IMR-90 (cell line): ENCODE data around the gene BCAT1. TPM values are rescaled to one million over a fixed set of nuclear protein-coding genes. Genes with fewer than 3 reads are reported as not detected.
"Not testable (repeated sequence)": the region's sequence is repeated elsewhere in the genome, so short reads cannot be mapped to it uniquely, and the experiment has no call there.

Experiments used
- ATAC-seq: fragments of 200-7000 bp; cut with Tn5 transposase; 2 replicates; pipeline ENCODE4 v1.9.1; 2020; ENCODE audit warnings: low read depth, mild to moderate bottlenecking, moderate library complexity
- BruUV-seq: library from RNA; stranded (reverse); fragments of 400-500 nt; replicated peaks from 2 replicates; lab custom pipeline; 2021; lab: Mats Ljungman, UMichigan
- CTCF ChIA-PET: fragments of 300-600 bp; formaldehyde crosslinking; extraction: SDS; loops from one replicate; lab custom pipeline; 2021; ENCODE audit warnings: antibody characterized with exemption; lab: Yijun Ruan, JAX
- POLR2A ChIA-PET: fragments of 300-600 bp; sonication (Branson Sonifier 250); formaldehyde crosslinking; loops from one replicate; lab custom pipeline; 2022; ENCODE audit warnings: antibody characterized with exemption; ENCODE audit not compliant: unreplicated experiment; lab: Charles Lee
- DNase-seq: peaks from one replicate; pipeline ENCODE4 v3.0.0; 2013
- H2AFZ ChIP-seq: replicated peaks from 2 replicates; pipeline ENCODE3; 2013; ENCODE audit warnings: low read length, mild to moderate bottlenecking; ENCODE audit not compliant: poor library complexity
- H2AK5ac ChIP-seq: 2 replicates; pipeline ENCODE4 v1.6.1; 2013; ENCODE audit warnings: low read depth, low read length, inconsistent platforms
- H2AK9ac ChIP-seq: replicated peaks from 2 replicates; pipeline ENCODE3; 2013; ENCODE audit warnings: mild to moderate bottlenecking, low read depth, low read length, moderate library complexity; ENCODE audit not compliant: poor library complexity
- H2BK120ac ChIP-seq: 2 replicates; pipeline ENCODE4 v1.6.1; 2013; ENCODE audit warnings: low read depth, low read length, inconsistent platforms
- H2BK15ac ChIP-seq: 3 replicates; pipeline ENCODE4 v1.6.1; 2013; ENCODE audit warnings: low read depth, low read length, inconsistent platforms
- H2BK20ac ChIP-seq: 2 replicates; pipeline ENCODE4 v1.6.1; 2013; ENCODE audit warnings: low read depth, mild to moderate bottlenecking, inconsistent platforms, low read length, moderate library complexity
- H2BK5ac ChIP-seq: 2 replicates; pipeline ENCODE4 v1.6.1; 2013; ENCODE audit warnings: mild to moderate bottlenecking, low read depth, low read length, inconsistent platforms; ENCODE audit not compliant: poor library complexity, severe bottlenecking
- H3K14ac ChIP-seq: replicated peaks from 2 replicates; pipeline ENCODE4 v1.6.1; 2013; ENCODE audit warnings: low read depth, low read length, inconsistent platforms
- H3K18ac ChIP-seq: 2 replicates; pipeline ENCODE4 v1.6.1; 2013; ENCODE audit warnings: low read depth, low read length, control low read depth
- H3K23ac ChIP-seq: 2 replicates; pipeline ENCODE4 v1.6.1; 2013; ENCODE audit warnings: low read depth, low read length, inconsistent platforms
- H3K27ac ChIP-seq: 2 replicates; pipeline ENCODE4 v1.5.1; 2013; ENCODE audit warnings: mild to moderate bottlenecking, control low read depth, low read length; ENCODE audit not compliant: insufficient read depth
- H3K27me3 ChIP-seq: 2 replicates; pipeline ENCODE4 v1.6.1; 2013; ENCODE audit warnings: low read length; ENCODE audit not compliant: control insufficient read depth, insufficient read depth
- H3K36me3 ChIP-seq: 2 replicates; pipeline ENCODE4 v1.6.1; 2013; ENCODE audit warnings: low read length, mixed read lengths; ENCODE audit not compliant: control insufficient read depth, insufficient read depth
- H3K4ac ChIP-seq: 2 replicates; pipeline ENCODE4 v1.6.1; 2013; ENCODE audit warnings: low read depth, low read length, inconsistent platforms
- H3K4me1 ChIP-seq: 2 replicates; pipeline ENCODE4 v1.6.1; 2013; ENCODE audit warnings: low read length, mixed read lengths; ENCODE audit not compliant: control insufficient read depth, insufficient read depth
- H3K4me2 ChIP-seq: 2 replicates; pipeline ENCODE4 v1.6.1; 2013; ENCODE audit warnings: low read depth, mild to moderate bottlenecking, control low read depth, low read length, moderate library complexity
- H3K4me3 ChIP-seq: 2 replicates; pipeline ENCODE4 v1.5.1; 2013; ENCODE audit warnings: low read depth, mild to moderate bottlenecking, control low read depth, low read length, moderate library complexity; ENCODE audit not compliant: insufficient read depth
- H3K56ac ChIP-seq: 2 replicates; pipeline ENCODE4 v1.6.1; 2013; ENCODE audit warnings: low read length, inconsistent platforms; ENCODE audit not compliant: insufficient read depth; ENCODE audit errors: extremely low read depth
- H3K79me1 ChIP-seq, 2 experiments: 2 replicates each; pipeline ENCODE4 v1.6.1; 2013; ENCODE audit warnings: low read length in 2 of 2, inconsistent platforms in 1 of 2, low read depth in 1 of 2
- H3K9ac ChIP-seq: 2 replicates; pipeline ENCODE4 v1.6.1; 2013; ENCODE audit warnings: low read depth, low read length, control low read depth
- H3K9me1 ChIP-seq: 2 replicates; pipeline ENCODE4 v1.6.1; 2013; ENCODE audit warnings: low read length, inconsistent platforms; ENCODE audit not compliant: insufficient read depth
- H3K9me3 ChIP-seq: 2 replicates; pipeline ENCODE4 v1.6.1; 2013; ENCODE audit warnings: low read length; ENCODE audit not compliant: control insufficient read depth, insufficient read depth
- H4K20me1 ChIP-seq: 2 replicates; pipeline ENCODE4 v1.6.1; 2013; ENCODE audit warnings: low read length, inconsistent platforms; ENCODE audit not compliant: insufficient read depth
- H4K5ac ChIP-seq: 2 replicates; pipeline ENCODE4 v1.6.1; 2013; ENCODE audit warnings: mild to moderate bottlenecking, low read depth, low read length, control low read depth
- H4K8ac ChIP-seq, 2 experiments: 2 replicates each; pipeline ENCODE4 v1.6.1; 2013; ENCODE audit warnings: low read depth in 2 of 2, low read length in 2 of 2, control low read depth in 1 of 2, inconsistent platforms in 1 of 2
- H4K91ac ChIP-seq: 2 replicates; pipeline ENCODE4 v1.6.1; 2013; ENCODE audit warnings: low read depth, low read length, inconsistent platforms; ENCODE audit not compliant: insufficient read depth
- WGBS, 2 experiments: methylation state at CpG; one replicate each; pipeline versions ENCODE4 v1.1.5 to v1.1.7; 2013; ENCODE audit warnings: missing lambda C conversion rate in 2 of 2; ENCODE audit not compliant: insufficient read length in 1 of 2; ENCODE audit errors: extremely low coverage in 2 of 2; 5-methylcytosine and 5-hydroxymethylcytosine counted together
- dilution Hi-C: fragments of 300-500 bp; cut with HindIII; formaldehyde crosslinking; loops from one replicate; pipeline ENCODE4 v1.14.3; 2018; ENCODE audit warnings: low sequenced_read_pairs; ENCODE audit not compliant: unreplicated experiment
- in situ Hi-C: fragments of 300-500 bp; cut with MboI; formaldehyde crosslinking; loops from 3 replicates; pipeline ENCODE4 v1.14.3; 2019; ENCODE audit warnings: low sequenced_read_pairs, inconsistent platforms, mixed read lengths
- intact Hi-C: fragments of 100-400 bp; cut with micrococcal nuclease; formaldehyde crosslinking; loops from 2 replicates; pipeline ENCODE4 v1.10.0; 2022
- polyA plus RNA-seq, 3 experiments: library from polyadenylated mRNA; depleted of rRNA; stranded (reverse); fragments of >200 nt; gene quantifications; 2 replicates each; pipeline ENCODE4 v1.2.3, GENCODE V29; 2012; ENCODE audit warnings: low replicate concordance in 1 of 3
- total RNA-seq: library from RNA; depleted of rRNA; stranded (reverse); fragments of >200 nt; gene quantifications from 2 replicates; pipeline ENCODE4 v1.2.3, GENCODE V29; 2012

BCAT1 gene
- total and polyA plus RNA-seq, 2 of the 4 experiments (the other 2 are of a cell fraction): 30.4 to 683 TPM

DNA sequence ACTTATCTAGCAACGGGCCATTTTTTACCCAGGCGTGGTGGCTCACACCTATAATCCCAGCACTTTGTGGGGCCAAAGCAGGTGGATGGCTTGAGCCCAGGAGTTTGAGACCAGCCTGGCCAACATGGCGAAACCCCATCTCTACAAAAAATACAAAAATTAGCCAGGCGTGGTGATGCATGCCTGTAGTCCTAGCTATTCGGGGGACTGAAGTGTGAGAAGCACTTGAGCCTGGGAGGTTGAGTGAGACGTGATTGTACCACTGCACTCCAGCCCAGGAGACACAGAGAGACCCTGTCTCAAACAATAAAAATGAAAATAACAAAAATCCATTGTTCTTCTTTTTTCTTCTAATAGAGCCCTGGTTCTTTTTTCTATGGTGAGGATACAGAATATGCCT, 7.5 kb upstream of the BCAT1 start:
- in situ Hi-C loops, intact Hi-C loops, CTCF ChIA-PET: not testable (repeated sequence)

More for the DNA sequence above, 7.5 kb upstream of the BCAT1 start:
- H4K20me1 ChIP-seq, H3K4me1 ChIP-seq, H4K8ac ChIP-seq, H3K18ac ChIP-seq, H3K4ac ChIP-seq, H2BK20ac ChIP-seq, BruUV-seq, H3K9ac ChIP-seq, H3K36me3 ChIP-seq, H2AFZ ChIP-seq, H3K56ac ChIP-seq, dilution Hi-C loops, H3K9me3 ChIP-seq, H2BK15ac ChIP-seq, POLR2A ChIA-PET, H3K79me1 ChIP-seq, H3K4me2 ChIP-seq, H3K14ac ChIP-seq, H3K27me3 ChIP-seq, H3K9me1 ChIP-seq, H2AK9ac ChIP-seq, H2BK120ac ChIP-seq, H2BK5ac ChIP-seq, H4K91ac ChIP-seq, H2AK5ac ChIP-seq, H3K4me3 ChIP-seq, H3K23ac ChIP-seq, DNase-seq, H3K27ac ChIP-seq, H4K5ac ChIP-seq, ATAC-seq: not testable (repeated sequence)
- WGBS, 2 experiments: no CpG with 5 or more reads among the region's 6 CpGs
